ENCODE results near the gene FRAT2. TPM values are rescaled to one million over a fixed set of nuclear protein-coding genes. Genes with fewer than 3 reads are reported as not detected.

FRAT2 gene
- total RNA-seq, 2 donors from 2014 or later = 43.0 to 45.3 TPM

DNA sequence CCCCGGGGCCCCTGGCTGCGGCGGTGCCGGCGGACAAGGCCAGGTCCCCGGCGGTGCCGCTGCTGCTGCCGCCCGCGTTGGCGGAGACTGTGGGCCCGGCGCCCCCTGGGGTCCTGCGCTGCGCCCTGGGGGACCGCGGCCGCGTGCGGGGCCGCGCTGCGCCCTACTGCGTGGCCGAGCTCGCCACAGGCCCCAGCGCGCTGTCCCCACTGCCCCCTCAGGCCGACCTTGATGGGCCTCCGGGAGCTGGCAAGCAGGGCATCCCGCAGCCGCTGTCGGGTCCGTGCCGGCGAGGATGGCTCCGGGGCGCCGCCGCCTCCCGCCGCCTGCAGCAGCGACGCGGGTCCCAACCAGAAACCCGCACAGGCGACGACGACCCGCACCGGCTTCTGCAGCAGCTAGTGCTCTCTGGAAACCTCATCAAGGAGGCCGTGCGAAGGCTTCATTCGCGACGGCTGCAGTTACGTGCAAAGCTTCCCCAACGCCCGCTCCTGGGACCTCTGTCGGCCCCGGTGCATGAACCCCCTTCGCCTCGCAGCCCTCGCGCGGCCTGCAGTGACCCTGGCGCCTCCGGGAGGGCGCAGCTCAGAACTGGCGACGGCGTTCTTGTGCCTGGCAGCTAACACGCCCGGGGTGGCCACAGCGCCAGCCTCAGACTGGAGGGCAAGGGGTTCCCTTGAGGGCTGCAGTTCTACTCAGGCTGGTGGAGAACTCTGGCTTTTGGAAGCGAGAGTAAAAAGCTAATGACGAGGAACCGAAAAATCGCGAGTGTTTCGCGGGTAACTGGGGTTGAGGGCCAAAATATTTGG is 14.7 kb downstream of the FRAT2 start:
- no peaks in the 10 kb centered on the region for H3K36me3 ChIP-seq
- peaks cover 8% of the 10 kb centered on the region for H3K4me1 ChIP-seq (replicated peaks)
- H3K9me3 ChIP-seq = no peaks in the 10 kb centered on the region
- TF ChIP-seq POLR2AphosphoS5 (IDR thresholded peaks at IDR 0.05) = peak; percentile 5
- no peak for TF ChIP-seq POLR2A (IDR thresholded peaks at IDR 0.05)
- intact Hi-C loops (cut with DNase I) = no loop called here
- H3K4me3 ChIP-seq = peak overlapping the region; percentile 78 to 94
- WGBS = 2% methylated on average over 58 of the region's 83 CpGs
- no peaks in the 10 kb centered on the region for H3K27me3 ChIP-seq (replicated peaks; ENCODE audit: insufficient read depth)
- no peak for DNase-seq (ENCODE audit: low spot score)
- peak overlapping the region; percentile 98 to 99 for H3K27ac ChIP-seq

DNA sequence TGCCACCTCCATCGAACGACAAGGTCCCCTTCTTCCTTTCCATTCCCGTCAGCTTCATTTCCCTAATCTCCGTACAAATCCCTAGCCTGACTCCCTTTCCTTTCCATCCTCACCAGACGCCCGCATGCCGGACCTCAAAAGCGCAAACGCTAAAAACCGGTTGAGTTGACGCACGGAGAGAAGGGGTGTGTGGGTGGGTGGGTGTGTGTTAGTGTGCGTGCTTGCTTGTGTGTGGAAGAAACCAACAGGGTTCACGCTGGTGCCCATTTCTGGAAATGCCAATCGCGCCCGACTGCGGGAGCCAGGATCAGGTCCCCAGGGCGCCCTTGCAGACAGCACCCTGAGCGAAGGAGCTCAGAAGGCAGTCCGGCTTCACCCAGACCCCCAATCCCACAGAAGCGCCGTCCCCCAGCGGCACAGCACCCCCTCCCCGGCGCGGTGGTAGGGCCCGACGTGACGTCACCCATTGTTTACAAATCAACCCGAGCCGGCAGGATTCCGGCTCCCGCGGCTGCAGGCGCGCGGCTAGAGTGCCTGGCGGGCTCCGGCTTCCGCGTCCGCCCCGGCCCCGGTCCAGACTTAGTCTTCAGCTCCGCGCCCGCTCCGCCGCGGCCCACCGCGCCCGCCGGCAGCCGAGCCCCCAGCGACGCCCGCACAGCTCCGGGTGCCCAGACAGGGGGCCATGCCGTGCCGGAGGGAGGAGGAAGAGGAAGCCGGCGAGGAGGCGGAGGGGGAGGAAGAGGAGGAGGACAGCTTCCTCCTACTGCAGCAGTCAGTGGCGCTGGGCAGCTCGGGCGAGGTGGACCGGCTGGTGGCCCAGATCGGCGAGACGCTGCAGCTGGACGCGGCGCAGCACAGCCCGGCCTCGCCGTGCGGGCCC is 15.5 kb downstream of the FRAT2 start, which contains the start of gene FRAT1:
TSS of gene FRAT1 (plus strand) at position 500 of the 880 bp plus-strand sequence. CDS start at position 683, 183 bp downstream.
- no peaks in the 10 kb centered on the region for H3K36me3 ChIP-seq
- intact Hi-C loops (cut with DNase I) = no loop called here
- peak within 1 kb of the TSS; percentile 98 to 99 for H3K27ac ChIP-seq
- peak; percentile 92 for DNase-seq (ENCODE audit: low spot score)
- H3K9me3 ChIP-seq = no peaks in the 10 kb centered on the region
- WGBS = under 1% methylated on average over 60 of the region's 79 CpGs
- H3K4me3 ChIP-seq = peak within 1 kb of the TSS; percentile 78 to 94
- H3K4me1 ChIP-seq (replicated peaks) = peaks cover 8% of the 10 kb centered on the region
- H3K27me3 ChIP-seq (replicated peaks; ENCODE audit: insufficient read depth) = no peaks in the 10 kb centered on the region
- TF ChIP-seq POLR2A (IDR thresholded peaks at IDR 0.05) (peak; percentile 84), POLR2AphosphoS5 (IDR thresholded peaks at IDR 0.05) (peak; percentile 64)
- TF ChIP-seq, protein P1, sequence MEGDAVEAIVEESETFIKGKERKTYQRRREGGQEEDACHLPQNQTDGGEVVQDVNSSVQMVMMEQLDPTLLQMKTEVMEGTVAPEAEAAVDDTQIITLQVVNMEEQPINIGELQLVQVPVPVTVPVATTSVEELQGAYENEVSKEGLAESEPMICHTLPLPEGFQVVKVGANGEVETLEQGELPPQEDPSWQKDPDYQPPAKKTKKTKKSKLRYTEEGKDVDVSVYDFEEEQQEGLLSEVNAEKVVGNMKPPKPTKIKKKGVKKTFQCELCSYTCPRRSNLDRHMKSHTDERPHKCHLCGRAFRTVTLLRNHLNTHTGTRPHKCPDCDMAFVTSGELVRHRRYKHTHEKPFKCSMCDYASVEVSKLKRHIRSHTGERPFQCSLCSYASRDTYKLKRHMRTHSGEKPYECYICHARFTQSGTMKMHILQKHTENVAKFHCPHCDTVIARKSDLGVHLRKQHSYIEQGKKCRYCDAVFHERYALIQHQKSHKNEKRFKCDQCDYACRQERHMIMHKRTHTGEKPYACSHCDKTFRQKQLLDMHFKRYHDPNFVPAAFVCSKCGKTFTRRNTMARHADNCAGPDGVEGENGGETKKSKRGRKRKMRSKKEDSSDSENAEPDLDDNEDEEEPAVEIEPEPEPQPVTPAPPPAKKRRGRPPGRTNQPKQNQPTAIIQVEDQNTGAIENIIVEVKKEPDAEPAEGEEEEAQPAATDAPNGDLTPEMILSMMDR (IDR thresholded peaks at IDR 0.05) = peak in 2 of 4 experiments; percentile 4 to 21

DNA sequence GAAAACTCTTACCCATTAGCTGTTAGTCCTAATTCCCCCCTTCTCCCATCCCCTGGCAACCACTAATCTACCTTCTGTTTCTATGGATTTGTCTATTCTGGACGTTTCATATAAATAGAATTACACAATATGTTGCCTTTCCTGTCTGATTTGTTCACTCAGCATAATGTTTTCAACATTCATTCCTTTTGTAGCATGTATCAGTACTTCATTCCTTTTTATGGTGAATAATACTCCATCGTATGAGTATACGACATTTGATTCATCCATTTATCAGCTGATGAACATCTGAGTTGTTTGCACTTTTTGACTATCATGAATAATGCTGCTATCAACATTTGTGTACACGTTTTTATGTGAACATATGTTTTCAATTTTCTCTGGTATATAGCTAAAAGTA is 19.9 kb downstream of the FRAT2 start:
- H3K27me3 ChIP-seq (replicated peaks; ENCODE audit: insufficient read depth) = no peaks in the 10 kb centered on the region
- no peak overlapping the region for H3K27ac ChIP-seq
- no peaks in the 10 kb centered on the region for H3K4me1 ChIP-seq (replicated peaks)
- intact Hi-C loops (cut with DNase I) = no loop called here
- DNase-seq (ENCODE audit: low spot score) = no peak
- TF ChIP-seq POLR2AphosphoS5 (IDR thresholded peaks at IDR 0.05) (no peak), POLR2A (IDR thresholded peaks at IDR 0.05) (no peak)
- TF ChIP-seq, protein P1 (IDR thresholded peaks at IDR 0.05) = no peak
- H3K9me3 ChIP-seq = no peaks in the 10 kb centered on the region
- H3K4me3 ChIP-seq = no peak overlapping the region
- whole genome bisulfite sequencing = 69% methylated on average over 4 of the region's 4 CpGs
- H3K36me3 ChIP-seq = no peaks in the 10 kb centered on the region

DNA sequence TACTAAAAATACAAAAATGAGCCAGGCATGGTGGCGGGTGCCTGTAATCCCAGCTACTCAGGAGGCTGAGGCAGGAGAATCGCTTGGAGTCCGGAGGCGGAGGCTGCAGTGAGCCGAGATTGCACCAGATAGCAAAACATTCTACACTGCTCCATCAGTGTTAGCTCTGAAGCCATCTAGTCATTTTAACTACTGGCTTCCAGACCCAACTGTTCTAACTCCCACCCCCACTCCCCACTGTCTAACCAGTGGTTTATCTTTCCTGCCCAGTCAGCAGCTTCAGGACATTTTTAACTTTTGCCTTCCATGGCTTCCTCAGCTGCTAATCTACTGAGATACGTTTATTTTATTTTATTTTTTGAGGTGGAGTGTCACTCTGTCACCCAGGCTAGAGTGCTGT is 21.6 kb downstream of the FRAT2 start:
- Histone ChIP-seq H3K4me3 (no peak overlapping the region), H3K36me3 (no peaks in the 10 kb centered on the region), H3K27me3 (replicated peaks; ENCODE audit: insufficient read depth) (no peaks in the 10 kb centered on the region), H3K4me1 (replicated peaks) (no peaks in the 10 kb centered on the region), H3K9me3 (no peaks in the 10 kb centered on the region), H3K27ac (no peak overlapping the region)
- DNase-seq (ENCODE audit: low spot score) = no peak
- intact Hi-C loops (cut with DNase I) = no loop called here
- TF ChIP-seq POLR2AphosphoS5 (IDR thresholded peaks at IDR 0.05) (no peak), POLR2A (IDR thresholded peaks at IDR 0.05) (no peak)
- TF ChIP-seq, protein P1 (IDR thresholded peaks at IDR 0.05) = no peak
- 92% methylated on average over 6 of the region's 6 CpGs for WGBS

DNA sequence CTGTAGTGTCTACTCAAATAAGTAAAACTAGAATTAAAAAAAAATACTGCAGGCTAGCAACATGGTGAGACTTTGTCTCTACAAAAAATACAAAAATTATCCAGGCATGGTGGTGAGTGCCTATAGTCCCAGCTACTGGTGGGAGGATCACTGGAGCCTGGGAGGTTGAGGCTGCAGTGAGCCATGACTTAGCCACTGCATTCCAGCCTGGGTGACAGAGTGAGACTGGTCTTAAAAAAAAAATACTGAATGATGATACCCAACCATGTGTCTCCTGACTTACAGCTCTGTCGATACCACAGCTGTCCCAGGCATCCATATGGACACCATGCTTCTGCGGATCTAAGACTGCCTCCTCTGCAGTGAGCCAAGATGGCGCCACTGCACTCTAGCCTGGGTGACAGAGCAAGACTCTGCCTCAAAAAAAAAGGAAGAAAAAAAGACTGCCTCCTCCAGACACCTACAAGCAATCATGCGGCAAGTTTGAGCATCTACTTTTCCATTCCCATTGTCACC is 23.4 kb downstream of the FRAT2 start:
- H3K36me3 ChIP-seq = no peaks in the 10 kb centered on the region
- H3K4me1 ChIP-seq (replicated peaks) = no peaks in the 10 kb centered on the region
- H3K27ac ChIP-seq = no peak overlapping the region
- H3K9me3 ChIP-seq = no peaks in the 10 kb centered on the region
- TF ChIP-seq, protein P1 (IDR thresholded peaks at IDR 0.05) = no peak
- TF ChIP-seq POLR2AphosphoS5 (IDR thresholded peaks at IDR 0.05) = no peak
- no peak overlapping the region for H3K4me3 ChIP-seq
- 92% methylated on average over 4 of the region's 4 CpGs for WGBS
- no peaks in the 10 kb centered on the region for H3K27me3 ChIP-seq (replicated peaks; ENCODE audit: insufficient read depth)
- intact Hi-C loops (cut with DNase I) = no loop called here
- DNase-seq (ENCODE audit: low spot score) = no peak

Data from prostate gland (tissue), 2 donors.